ENCODE results near the gene GATA2. TPM values are rescaled to one million over a fixed set of nuclear protein-coding genes. Genes with fewer than 3 reads are reported as not detected.
A peak's percentile ranks its signal among the peaks of the same experiment; 100 is the strongest.

The GATA2 gene
- total and polyA plus RNA-seq, 2 of the 13 experiments (the other 11 are each of a cell fraction or from before 2014, with no cell fraction given) = 3.5 to 6.2 TPM

- no peak for ATAC-seq
- no peaks in the 10 kb centered on the region for H3K79me2 ChIP-seq (ENCODE audit: insufficient read depth, low read length)
- no peaks in the 10 kb centered on the region for H3K36me3 ChIP-seq (replicated peaks in 1 of 2; ENCODE audit: control insufficient read depth in 1 of 2, insufficient read depth in 2 of 2, low read length in 2 of 2)
- no peak overlapping the region for H3K9ac ChIP-seq (ENCODE audit: insufficient read depth, low read depth, low read length)
- H4K20me1 ChIP-seq (ENCODE audit: insufficient read depth, low read length) = no peaks in the 10 kb centered on the region
- no peaks in the 10 kb centered on the region for H3K9me3 ChIP-seq (ENCODE audit: low read length)
- BruUV-seq (replicated peaks) = no TSS peak
- no peak for FAIRE-seq
- H3K4me2 ChIP-seq (ENCODE audit: low read depth, low read length) = no peak overlapping the region
- H3K4me1 ChIP-seq (ENCODE audit: insufficient read depth, low read length) = no peaks in the 10 kb centered on the region
- CTCF ChIA-PET (ENCODE audit: low intra/inter-chr PET ratio, low total read pairs) = no interaction called here
- WGBS (ENCODE audit: low lambda C conversion rate) = 0% methylated on average over 1 of the region's 2 CpGs
- DNase-seq (ENCODE audit: low spot score) = no peak
- no peak overlapping the region for H3K27ac ChIP-seq (ENCODE audit: extremely low read length, insufficient read depth, low read length)
- in situ Hi-C loops (cut with HindIII; ENCODE audit: extremely low pct_ligation_motif_present, low pct_unique_long_range_greater_than_20kb) = no loop called here
- no peaks in the 10 kb centered on the region; a peak in 1 of 5 replicates for H3K27me3 ChIP-seq (ENCODE audit: control insufficient read depth in 1 of 2, insufficient read depth in 2 of 2, low read length in 2 of 2)
- no peak for TF ChIP-seq NFE2 (CRISPR knock-in tag; IDR thresholded peaks at IDR 0.05)
- TF ChIP-seq NCOA2 (CRISPR knock-in tag; IDR thresholded peaks at IDR 0.05) = no peak
- TF ChIP-seq ZNF160 (CRISPR knock-in tag; IDR thresholded peaks at IDR 0.05) = no peak
- no peak for TF ChIP-seq E2F5 (CRISPR knock-in tag; conservative IDR thresholded peaks at IDR 0.05)
- intact Hi-C loops (cut with micrococcal nuclease; ENCODE audit: unreplicated experiment) = no loop called here
- H3K4me3 ChIP-seq (replicated peaks in 1 of 3; ENCODE audit: insufficient read depth in 1 of 3, low read depth in 2 of 3, low read length in 3 of 3) = no peak overlapping the region
- no peak overlapping the region for H2AFZ ChIP-seq (ENCODE audit: low read length)
- POLR2A ChIA-PET = no interaction called here
These were observed 13.8 kb upstream of the GATA2 start for GRCh38 chr3:128506754-128507153.

- H3K27ac ChIP-seq (ENCODE audit: extremely low read length, insufficient read depth, low read length) = no peak overlapping the region
- TF ChIP-seq NFYC (CRISPR knock-in tag; IDR thresholded peaks at IDR 0.05) (peak; percentile 64), SIN3A (IDR thresholded peaks at IDR 0.05; ENCODE audit: borderline replicate concordance, low read depth, low read length) (no peak), NFYB (CRISPR knock-in tag; IDR thresholded peaks at IDR 0.05) (peak; percentile 80), TARDBP (CRISPR knock-in tag; IDR thresholded peaks at IDR 0.05) (no peak), HMGXB4 (CRISPR knock-in tag; IDR thresholded peaks at IDR 0.05; ENCODE audit: borderline replicate concordance in 1 of 2, low read depth in 1 of 2) (no peak), KAT7 (CRISPR knock-in tag; IDR thresholded peaks at IDR 0.05; ENCODE audit: borderline replicate concordance) (no peak)
- H4K20me1 ChIP-seq (ENCODE audit: insufficient read depth, low read length) = no peaks in the 10 kb centered on the region
- in situ Hi-C loops (cut with HindIII; ENCODE audit: extremely low pct_ligation_motif_present, low pct_unique_long_range_greater_than_20kb) (no loop called here), intact Hi-C loops (cut with micrococcal nuclease; ENCODE audit: unreplicated experiment) (no loop called here)
- no peak for DNase-seq (ENCODE audit: low spot score)
- no peaks in the 10 kb centered on the region for H3K36me3 ChIP-seq (replicated peaks in 1 of 2; ENCODE audit: control insufficient read depth in 1 of 2, insufficient read depth in 2 of 2, low read length in 2 of 2)
- no peaks in the 10 kb centered on the region for H3K79me2 ChIP-seq (ENCODE audit: insufficient read depth, low read length)
- BruUV-seq (replicated peaks) = no TSS peak
- H3K4me2 ChIP-seq (ENCODE audit: low read depth, low read length) = no peak overlapping the region
- 85% methylated on average over 3 of the region's 3 CpGs for WGBS (ENCODE audit: low lambda C conversion rate)
- no peaks in the 10 kb centered on the region for H3K4me1 ChIP-seq (ENCODE audit: insufficient read depth, low read length)
- no peak for ATAC-seq
- no peak for FAIRE-seq
- H2AFZ ChIP-seq (ENCODE audit: low read length) = no peak overlapping the region
- H3K9me3 ChIP-seq (ENCODE audit: low read length) = no peaks in the 10 kb centered on the region
- ChIA-PET CTCF (ENCODE audit: low intra/inter-chr PET ratio, low total read pairs) (no interaction called here), POLR2A (no interaction called here)
- H3K4me3 ChIP-seq (replicated peaks in 1 of 3; ENCODE audit: insufficient read depth in 1 of 3, low read depth in 2 of 3, low read length in 3 of 3) = no peak overlapping the region
- no peak overlapping the region for H3K9ac ChIP-seq (ENCODE audit: insufficient read depth, low read depth, low read length)
- H3K27me3 ChIP-seq (ENCODE audit: control insufficient read depth in 1 of 2, insufficient read depth in 2 of 2, low read length in 2 of 2) = no peaks in the 10 kb centered on the region; a peak in 1 of 5 replicates
These were observed 12.8 kb upstream of the GATA2 start for GRCh38 chr3:128505771-128506170.
